Adrenal gland (tissue), 12 donors: Measurements from ENCODE around the gene LEKR1. TPM values are rescaled to one million over a fixed set of nuclear protein-coding genes. Genes with fewer than 3 reads are reported as not detected.
"Not testable (repeated sequence)": the region's sequence is repeated elsewhere in the genome, so short reads cannot be mapped to it uniquely, and the experiment has no call there.

Source experiments
- DNase-seq, 7 donors: peaks; one replicate each; pipeline ENCODE4 v3.0.0-alpha.2; 2019 to 2020
- H3K27ac ChIP-seq, 5 donors: fragments of 200-600 bp; sonication (generic) in 4 of 5; 1 replicate in 3 of 5; 2 replicates in 2 of 5; pipeline versions ENCODE4 v1.5.1 to v1.8.0; 2016 to 2020; ENCODE audit warnings: mild to moderate bottlenecking in 1 of 5
- H3K27me3 ChIP-seq: fragments of 200-600 bp; 2 replicates; pipeline ENCODE4 v1.8.0; 2021
- H3K36me3 ChIP-seq, 2 donors: fragments of 200-600 bp; replicated peaks in 1 of 2; 1 replicate in 1 of 2; 2 replicates in 1 of 2; pipeline versions ENCODE4 v1.5.1 to v1.8.0; 2018 to 2022
- H3K4me1 ChIP-seq, 2 donors: fragments of 200-600 bp; replicated peaks in 1 of 2; 1 replicate in 1 of 2; 2 replicates in 1 of 2; pipeline versions ENCODE4 v1.5.1 to v1.8.0; 2018 to 2021
- H3K4me3 ChIP-seq, 4 donors: fragments of 200-600 bp; sonication (generic) in 3 of 4; one replicate each; pipeline ENCODE4 v1.5.1; 2016 to 2018
- H3K9me3 ChIP-seq, 3 donors: fragments of 200-600 bp; sonication (generic) in 1 of 3; replicated peaks in 1 of 3; 1 replicate in 2 of 3; 2 replicates in 1 of 3; pipeline versions ENCODE4 v1.5.1 to v1.8.0; 2016 to 2021
- POLR2A ChIP-seq, 2 donors: fragments of 450-650 bp; IDR thresholded peaks; one replicate each; pipeline ENCODE4 v1.6.1; 2017; ENCODE audit warnings: antibody characterized with exemption in 2 of 2, mild to moderate bottlenecking in 2 of 2, moderate library complexity in 1 of 2
- WGBS, 4 donors: extraction: QIAGEN DNeasy Blood & Tissue Kit in 2 of 4; methylation state at CpG; one replicate each; pipeline versions ENCODE4 v1.1.5 to v1.1.7; 2013 to 2017; 5-methylcytosine and 5-hydroxymethylcytosine counted together
- intact Hi-C, 2 donors: fragments of 100-400 bp; cut with DNase I; formaldehyde crosslinking; loops; one replicate each; pipeline versions ENCODE4 v1.14.1 to v1.15.0; 2022 to 2023
- polyA plus RNA-seq, 3 donors: library from polyadenylated mRNA; stranded (reverse); fragments of 200-250 nt in 2 of 3; fragments of 350-450 nt in 1 of 3; fragmentation: Illumina TruSeq in 1 of 3; extraction: RNeasy Lipid Tissue Mini Kit (QIAGEN cat#74804) in 1 of 3; gene quantifications; one replicate each; pipeline ENCODE4 v1.2.3, GENCODE V29; 2013 to 2014
- total RNA-seq, 9 donors: library from RNA; depleted of rRNA in 4 of 9; stranded (reverse); fragments of >200 nt in 4 of 9; fragments of 120-200 nt in 1 of 9; fragmentation: NEBNext Ultra II Directional in 1 of 9; extraction: Animal tissue kit (Norgen Biotek cat#: 25700) in 1 of 9; gene quantifications; one replicate each; pipeline versions ENCODE4 v1.1.0 to v1.2.4, GENCODE V29; 2013 to 2023
- TF ChIP-seq, protein P1 (sequence below), 6 experiments: fragments of 450-650 bp in 4 of 6; fragments of 200-600 bp in 2 of 6; sonication (generic) in 1 of 6; IDR thresholded peaks; 1 replicate in 5 of 6; 2 replicates in 1 of 6; pipeline versions ENCODE4 v1.5.1 to v1.8.0; 2016 to 2021; ENCODE audit warnings: antibody characterized with exemption in 6 of 6, mild to moderate bottlenecking in 2 of 6, moderate library complexity in 1 of 6
- donor health status: healthy with polysubstance abuse.
- donor health status: Bipolar disorder and iron deficiency.
- donor health status: DM: yes; HTN: yes; CAD: no.
- donor health status: DM: no; HTN: no; CAD: no.
- donor health status: DM: no; HTN: no; CAD: no.
- donor health status: DM: yes; HTN: yes; CAD: no.

The LEKR1 gene
- total and polyA plus RNA-seq, 12 donors, result 0.28 to 2.3 (median 1.5) TPM

DNA sequence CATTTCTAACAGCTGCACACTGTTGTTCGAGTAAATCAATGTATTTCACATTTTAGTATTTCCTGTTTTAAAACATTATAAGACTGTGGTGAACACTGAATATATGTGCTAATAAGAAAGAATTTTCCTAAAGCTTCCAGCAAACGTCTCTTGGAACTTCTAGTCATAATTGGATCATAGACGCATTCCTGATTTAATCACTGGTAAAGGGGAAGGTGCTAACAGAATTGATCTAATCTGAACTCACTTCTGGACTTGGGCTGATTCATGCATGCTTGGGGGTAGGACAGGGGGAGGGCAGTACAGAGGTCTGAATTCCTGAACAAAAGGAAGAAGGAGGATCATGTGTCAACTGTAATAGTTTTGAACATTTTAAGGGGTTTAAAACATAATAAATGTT lies 7.3 kb upstream of the LEKR1 start:
- Histone ChIP-seq H3K9me3 (no peaks in the 10 kb centered on the region), H3K4me1 (peaks cover 0 to 11% of the 10 kb centered on the region in 2 donors), H3K36me3 (no peaks in the 10 kb centered on the region), H3K27me3 (no peaks in the 10 kb centered on the region), H3K27ac (no peak overlapping the region), H3K4me3 (no peak overlapping the region)
- intact Hi-C loops, result no loop called here
- no peak for TF ChIP-seq POLR2A (IDR thresholded peaks at IDR 0.05)
- TF ChIP-seq, protein P1, sequence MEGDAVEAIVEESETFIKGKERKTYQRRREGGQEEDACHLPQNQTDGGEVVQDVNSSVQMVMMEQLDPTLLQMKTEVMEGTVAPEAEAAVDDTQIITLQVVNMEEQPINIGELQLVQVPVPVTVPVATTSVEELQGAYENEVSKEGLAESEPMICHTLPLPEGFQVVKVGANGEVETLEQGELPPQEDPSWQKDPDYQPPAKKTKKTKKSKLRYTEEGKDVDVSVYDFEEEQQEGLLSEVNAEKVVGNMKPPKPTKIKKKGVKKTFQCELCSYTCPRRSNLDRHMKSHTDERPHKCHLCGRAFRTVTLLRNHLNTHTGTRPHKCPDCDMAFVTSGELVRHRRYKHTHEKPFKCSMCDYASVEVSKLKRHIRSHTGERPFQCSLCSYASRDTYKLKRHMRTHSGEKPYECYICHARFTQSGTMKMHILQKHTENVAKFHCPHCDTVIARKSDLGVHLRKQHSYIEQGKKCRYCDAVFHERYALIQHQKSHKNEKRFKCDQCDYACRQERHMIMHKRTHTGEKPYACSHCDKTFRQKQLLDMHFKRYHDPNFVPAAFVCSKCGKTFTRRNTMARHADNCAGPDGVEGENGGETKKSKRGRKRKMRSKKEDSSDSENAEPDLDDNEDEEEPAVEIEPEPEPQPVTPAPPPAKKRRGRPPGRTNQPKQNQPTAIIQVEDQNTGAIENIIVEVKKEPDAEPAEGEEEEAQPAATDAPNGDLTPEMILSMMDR (IDR thresholded peaks at IDR 0.05), result no peak
- WGBS, 4 donors, result 87 to 94% (median 89%) methylated on average over 3 of the region's 3 CpGs
- DNase-seq, result no peak

DNA sequence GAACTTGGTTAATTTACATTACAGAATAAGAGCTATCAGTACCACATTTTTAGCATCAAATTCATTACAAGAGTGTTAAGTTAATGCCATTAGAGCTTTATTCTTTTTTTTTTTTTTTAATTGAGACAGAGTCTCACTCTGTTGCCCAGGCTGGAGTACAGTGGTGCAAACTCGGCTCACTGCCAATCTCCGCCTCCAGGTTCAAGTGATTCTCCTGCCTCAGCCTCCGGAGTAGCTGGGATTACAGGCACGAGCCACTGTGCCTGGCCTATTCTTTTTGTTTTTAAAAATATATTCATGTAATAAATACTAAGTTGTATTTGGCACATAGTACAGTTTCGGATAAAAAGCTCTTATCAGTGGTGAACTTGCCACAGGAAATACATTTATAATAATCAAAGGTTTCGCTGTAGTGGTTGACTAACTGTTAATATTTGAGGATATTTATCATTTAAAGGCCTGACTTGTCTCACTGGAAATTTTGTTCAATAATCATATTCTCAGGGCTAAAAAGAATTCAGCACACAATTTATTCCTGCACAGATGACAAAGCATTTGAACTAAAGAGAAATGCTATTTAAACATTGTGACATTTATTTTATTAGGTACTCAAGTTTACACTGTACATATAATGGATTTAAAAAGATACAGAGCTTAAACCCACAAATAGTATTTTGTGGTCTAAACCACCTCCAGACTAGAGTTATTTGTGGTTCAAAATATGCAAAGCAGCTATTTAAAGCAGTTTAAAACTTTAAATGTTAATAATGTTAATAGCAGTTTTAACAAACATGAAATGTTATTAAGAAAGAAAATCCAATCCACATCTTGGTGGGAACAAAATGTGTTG lies 6.1 kb upstream of the LEKR1 start:
- no peak overlapping the region for H3K4me3 ChIP-seq
- intact Hi-C loops, result no loop called here
- no peaks in the 10 kb centered on the region for H3K36me3 ChIP-seq
- peak in 3 of 7 donors; percentile 16 to 34 (median 31) for DNase-seq
- H3K9me3 ChIP-seq, result no peaks in the 10 kb centered on the region
- TF ChIP-seq, protein P1 (IDR thresholded peaks at IDR 0.05), result no peak
- TF ChIP-seq POLR2A (IDR thresholded peaks at IDR 0.05), result no peak
- H3K4me1 ChIP-seq, result peaks cover 0 to 11% of the 10 kb centered on the region in 2 donors
- H3K27ac ChIP-seq, result no peak overlapping the region
- 37 to 50% (median 42%) methylated on average over 6 of the region's 6 CpGs for WGBS, 4 donors
- H3K27me3 ChIP-seq, result no peaks in the 10 kb centered on the region

DNA sequence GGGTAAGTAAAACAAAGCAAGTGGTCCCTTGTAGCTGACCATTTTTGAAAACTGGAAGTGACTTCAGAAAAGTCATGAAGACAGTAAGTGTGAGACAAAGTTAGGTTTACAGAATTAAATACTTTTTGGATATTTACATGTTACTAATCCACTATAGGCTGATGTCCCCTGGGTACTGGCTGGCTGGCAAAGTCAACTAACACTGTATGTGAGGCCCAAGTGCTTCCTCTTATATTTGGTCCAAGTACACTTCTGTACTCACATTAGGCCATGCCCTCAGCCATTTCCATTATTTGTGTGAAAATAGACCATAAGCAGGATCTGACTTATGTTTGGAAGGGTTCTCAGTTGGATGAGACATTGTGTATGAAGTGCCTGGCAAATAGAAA lies 5.5 kb upstream of the LEKR1 start:
- H3K4me1 ChIP-seq, result peaks cover 0 to 11% of the 10 kb centered on the region in 2 donors
- intact Hi-C loops, result no loop called here

DNA sequence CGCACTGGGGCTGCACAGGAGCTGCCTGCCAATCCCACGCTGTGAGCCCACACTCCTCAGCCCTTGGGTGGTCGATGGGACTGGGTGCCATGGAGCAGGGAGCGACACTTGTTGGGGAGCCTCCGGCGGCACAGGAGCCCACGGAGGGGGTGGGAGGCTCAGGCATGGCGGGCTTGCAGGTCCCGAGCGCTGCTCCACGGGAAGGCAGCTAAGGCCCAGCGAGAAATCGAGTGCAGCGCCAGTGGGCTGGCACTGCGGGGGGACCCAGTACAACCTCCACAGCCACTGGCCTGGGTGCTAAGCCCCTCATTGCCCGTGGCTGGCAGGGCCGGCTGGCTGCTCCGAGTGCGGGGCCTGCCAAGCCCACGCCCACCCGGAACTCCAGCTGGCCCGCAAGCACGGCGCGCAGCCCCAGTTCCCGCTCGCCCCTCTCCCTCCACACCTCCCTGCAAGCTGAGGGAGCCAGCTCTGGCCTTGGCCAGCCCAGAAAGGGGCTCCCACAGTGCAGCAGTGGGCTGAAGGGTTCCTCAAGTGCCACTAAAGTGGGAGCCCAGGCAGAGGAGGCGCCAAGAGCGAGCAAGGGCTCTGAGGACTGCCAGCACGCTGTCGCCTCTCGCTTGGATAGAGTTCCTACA lies 3.4 kb upstream of the LEKR1 start:
- H3K27me3 ChIP-seq, H3K4me1 ChIP-seq, DNase-seq, H3K9me3 ChIP-seq, H3K27ac ChIP-seq, intact Hi-C loops, H3K4me3 ChIP-seq, H3K36me3 ChIP-seq: not testable (repeated sequence)
- 96 to 100% (median 97%) methylated on average over 24 to 32 of the region's 32 CpGs for WGBS, 4 donors

More for the DNA sequence above, 5.5 kb upstream of the LEKR1 start:
- H3K36me3 ChIP-seq, result no peaks in the 10 kb centered on the region
- H3K9me3 ChIP-seq, result no peaks in the 10 kb centered on the region
- H3K27me3 ChIP-seq, result no peaks in the 10 kb centered on the region
- H3K27ac ChIP-seq, result no peak overlapping the region
- no peak for DNase-seq
- no peak overlapping the region for H3K4me3 ChIP-seq
- TF ChIP-seq, protein P1 (IDR thresholded peaks at IDR 0.05), result no peak
- TF ChIP-seq POLR2A (IDR thresholded peaks at IDR 0.05), result no peak
